Muscle layer of duodenum (tissue), 2 donors: ENCODE measurements around the gene TNFSF11.

Experiments
- H3K27ac ChIP-seq: one replicate; pipeline ENCODE4 v1.7.0; 2013; ENCODE audit warnings: mild to moderate bottlenecking, low read length
- H3K27me3 ChIP-seq: one replicate; pipeline ENCODE4 v1.7.0; 2013; ENCODE audit warnings: low read depth, mild to moderate bottlenecking, control low read depth, low read length
- H3K36me3 ChIP-seq, 2 donors: one replicate each; pipeline ENCODE4 v1.7.0; 2013; ENCODE audit warnings: low read length in 2 of 2, control low read depth in 1 of 2, mild to moderate bottlenecking in 1 of 2; ENCODE audit not compliant: insufficient read depth in 2 of 2, control insufficient read depth in 1 of 2
- H3K4me1 ChIP-seq, 2 donors: one replicate each; pipeline ENCODE4 v1.7.0; 2013; ENCODE audit warnings: low read length in 2 of 2, mild to moderate bottlenecking in 2 of 2, control low read depth in 1 of 2, moderate library complexity in 1 of 2; ENCODE audit not compliant: insufficient read depth in 2 of 2, control insufficient read depth in 1 of 2
- H3K4me3 ChIP-seq, 2 donors: one replicate each; pipeline ENCODE4 v1.7.0; 2013; ENCODE audit warnings: low read length in 2 of 2, low read depth in 1 of 2, mild to moderate bottlenecking in 1 of 2
- H3K9me3 ChIP-seq, 2 donors: one replicate each; pipeline ENCODE4 v1.7.0; 2013; ENCODE audit warnings: low read length in 2 of 2, control low read depth in 1 of 2, mild to moderate bottlenecking in 1 of 2; ENCODE audit not compliant: control insufficient read depth in 1 of 2
- donor health status: healthy.

TNFSF11 gene

GRCh38 chr13:42592915-42593900 lies 19.3 kb downstream of the TNFSF11 start:
- no peaks in the 10 kb centered on the region for H3K27me3 ChIP-seq
- H3K36me3 ChIP-seq, result no peaks in the 10 kb centered on the region
- H3K4me1 ChIP-seq, result no peaks in the 10 kb centered on the region
- H3K9me3 ChIP-seq, result no peaks in the 10 kb centered on the region
- H3K4me3 ChIP-seq, result no peak overlapping the region
- no peak overlapping the region for H3K27ac ChIP-seq

- no peaks in the 10 kb centered on the region for H3K36me3 ChIP-seq
- H3K27me3 ChIP-seq, result no peaks in the 10 kb centered on the region
- no peaks in the 10 kb centered on the region for H3K4me1 ChIP-seq
- H3K9me3 ChIP-seq, result no peaks in the 10 kb centered on the region
- H3K27ac ChIP-seq, result no peak overlapping the region
- no peak overlapping the region for H3K4me3 ChIP-seq
Observed at GRCh38 chr13:42594481-42595252, 20.7 kb downstream of the TNFSF11 start.

GRCh38 chr13:42595253-42595571 lies 21.3 kb downstream of the TNFSF11 start:
- Histone ChIP-seq H3K4me1 (no peaks in the 10 kb centered on the region), H3K36me3 (no peaks in the 10 kb centered on the region), H3K27me3 (no peaks in the 10 kb centered on the region), H3K27ac (no peak overlapping the region), H3K4me3 (no peak overlapping the region), H3K9me3 (no peaks in the 10 kb centered on the region)

GRCh38 chr13:42597505-42597904 lies 23.6 kb downstream of the TNFSF11 start:
- Histone ChIP-seq H3K36me3 (no peaks in the 10 kb centered on the region), H3K4me3 (no peak overlapping the region), H3K4me1 (no peaks in the 10 kb centered on the region), H3K27me3 (no peaks in the 10 kb centered on the region), H3K27ac (no peak overlapping the region), H3K9me3 (no peaks in the 10 kb centered on the region)

GRCh38 chr13:42600943-42601342 lies 27.0 kb downstream of the TNFSF11 start:
- Histone ChIP-seq H3K9me3 (no peaks in the 10 kb centered on the region), H3K27ac (no peak overlapping the region), H3K4me3 (no peak overlapping the region), H3K27me3 (no peaks in the 10 kb centered on the region), H3K36me3 (no peaks in the 10 kb centered on the region), H3K4me1 (no peaks in the 10 kb centered on the region)

- no peaks in the 10 kb centered on the region for H3K36me3 ChIP-seq
- no peak overlapping the region for H3K4me3 ChIP-seq
- H3K9me3 ChIP-seq, result no peaks in the 10 kb centered on the region
- no peak overlapping the region for H3K27ac ChIP-seq
- no peaks in the 10 kb centered on the region for H3K27me3 ChIP-seq
- no peaks in the 10 kb centered on the region for H3K4me1 ChIP-seq
Observed at GRCh38 chr13:42602906-42603305, 29.0 kb downstream of the TNFSF11 start.

- no peak overlapping the region for H3K4me3 ChIP-seq
- no peaks in the 10 kb centered on the region for H3K27me3 ChIP-seq
- H3K9me3 ChIP-seq, result no peaks in the 10 kb centered on the region
- no peaks in the 10 kb centered on the region for H3K36me3 ChIP-seq
- no peaks in the 10 kb centered on the region for H3K4me1 ChIP-seq
- H3K27ac ChIP-seq, result no peak overlapping the region
Observed at GRCh38 chr13:42603571-42603970, 29.6 kb downstream of the TNFSF11 start.

- H3K27ac ChIP-seq, result no peak overlapping the region
- H3K36me3 ChIP-seq, result no peaks in the 10 kb centered on the region
- no peaks in the 10 kb centered on the region for H3K9me3 ChIP-seq
- no peaks in the 10 kb centered on the region for H3K27me3 ChIP-seq
- H3K4me3 ChIP-seq, result no peak overlapping the region
- no peaks in the 10 kb centered on the region for H3K4me1 ChIP-seq
Observed at GRCh38 chr13:42607546-42607945, 33.6 kb downstream of the TNFSF11 start.

GRCh38 chr13:42610649-42611048 lies 36.7 kb downstream of the TNFSF11 start:
- Histone ChIP-seq H3K4me1 (no peaks in the 10 kb centered on the region), H3K27me3 (no peaks in the 10 kb centered on the region), H3K4me3 (no peak overlapping the region), H3K9me3 (no peaks in the 10 kb centered on the region), H3K27ac (no peak overlapping the region), H3K36me3 (no peaks in the 10 kb centered on the region)

- Histone ChIP-seq H3K27me3 (no peaks in the 10 kb centered on the region), H3K9me3 (no peaks in the 10 kb centered on the region), H3K36me3 (no peaks in the 10 kb centered on the region), H3K4me3 (no peak overlapping the region), H3K27ac (no peak overlapping the region), H3K4me1 (no peaks in the 10 kb centered on the region)
Observed at GRCh38 chr13:42611086-42611779, 37.3 kb downstream of the TNFSF11 start.
